ENCODE data around the gene HARBI1.

Gene HARBI1

GRCh38 chr11:46661836-46662235, 44.8 kb upstream of the HARBI1 start:
- H3K4me3 ChIP-seq (ENCODE audit: low read length): no peak overlapping the region
- TF ChIP-seq CTCF (IDR thresholded peaks at IDR 0.05; ENCODE audit: insufficient read depth, low read depth, low read length, missing control alignments): no peak
- no peak for DNase-seq (ENCODE audit: low read depth)

- DNase-seq (ENCODE audit: low read depth): no peak
- no peak overlapping the region for H3K4me3 ChIP-seq (ENCODE audit: low read length)
- no peak for TF ChIP-seq CTCF (IDR thresholded peaks at IDR 0.05; ENCODE audit: insufficient read depth, low read depth, low read length, missing control alignments)
Measured at GRCh38 chr11:46659908-46660307, 42.9 kb upstream of the HARBI1 start.

GRCh38 chr11:46658259-46658658, 41.2 kb upstream of the HARBI1 start:
- TF ChIP-seq CTCF (IDR thresholded peaks at IDR 0.05; ENCODE audit: insufficient read depth, low read depth, low read length, missing control alignments): no peak
- no peak overlapping the region for H3K4me3 ChIP-seq (ENCODE audit: low read length)
- DNase-seq (ENCODE audit: low read depth): no peak

- no peak for TF ChIP-seq CTCF (IDR thresholded peaks at IDR 0.05; ENCODE audit: insufficient read depth, low read depth, low read length, missing control alignments)
- DNase-seq (ENCODE audit: low read depth): no peak
Measured at GRCh38 chr11:46657186-46657585, 40.2 kb upstream of the HARBI1 start.

GRCh38 chr11:46655631-46656030, 38.6 kb upstream of the HARBI1 start:
- DNase-seq (ENCODE audit: low read depth): no peak
- TF ChIP-seq CTCF (IDR thresholded peaks at IDR 0.05; ENCODE audit: insufficient read depth, low read depth, low read length, missing control alignments): no peak
- no peak overlapping the region for H3K4me3 ChIP-seq (ENCODE audit: low read length)

More at GRCh38 chr11:46657186-46657585, 40.2 kb upstream of the HARBI1 start:
- no peak overlapping the region for H3K4me3 ChIP-seq (ENCODE audit: low read length)

GRCh38 chr11:46649180-46649738, 32.2 kb upstream of the HARBI1 start:
- TF ChIP-seq CTCF (IDR thresholded peaks at IDR 0.05; ENCODE audit: insufficient read depth, low read depth, low read length, missing control alignments): no peak
- H3K4me3 ChIP-seq (ENCODE audit: low read length): no peak overlapping the region
- peak; percentile 73 for DNase-seq (ENCODE audit: low read depth)

- no peak overlapping the region for H3K4me3 ChIP-seq (ENCODE audit: low read length)
- no peak for DNase-seq (ENCODE audit: low read depth)
- no peak for TF ChIP-seq CTCF (IDR thresholded peaks at IDR 0.05; ENCODE audit: insufficient read depth, low read depth, low read length, missing control alignments)
Measured at GRCh38 chr11:46643986-46644385, 27.0 kb upstream of the HARBI1 start.
